ENCODE measurements around the gene ACP1. TPM values are rescaled to one million over a fixed set of nuclear protein-coding genes. Genes with fewer than 3 reads are reported as not detected.

ACP1 gene
- total RNA-seq, 2 experiments from 2014 or later, result 89.7 to 93.2 TPM

DNA sequence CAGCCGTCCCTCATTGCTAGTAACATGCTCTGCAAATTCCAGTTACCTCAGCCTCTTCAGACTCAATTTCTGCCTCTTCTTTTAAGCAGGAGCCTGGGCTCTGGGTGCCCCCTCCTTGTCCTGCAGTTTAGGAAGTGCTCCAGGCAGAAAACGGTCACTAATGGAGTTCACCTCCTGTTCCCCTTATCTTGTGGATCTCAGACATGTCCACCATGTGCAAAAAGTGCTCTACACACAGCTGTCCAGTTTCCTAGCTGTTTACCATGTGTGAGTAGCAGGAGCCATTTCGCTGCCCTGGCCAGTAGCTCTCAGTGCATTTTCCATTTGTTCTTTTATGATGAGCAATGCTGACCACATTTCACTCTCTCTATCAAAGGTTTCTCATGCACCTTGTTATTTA, 5.8 kb upstream of the ACP1 start:
- Mint-ChIP-seq H3K9me3 (peaks cover 7% of the 10 kb centered on the region), H3K27ac (no peak overlapping the region), H3K4me1 (ENCODE audit: low read depth) (peaks cover 13% of the 10 kb centered on the region), H3K27me3 (no peaks in the 10 kb centered on the region), H3K36me3 (ENCODE audit: low read depth) (peaks cover 21% of the 10 kb centered on the region), H3K4me3 (no peak overlapping the region)
- peaks cover 0 to 5% of the 10 kb centered on the region in 2 experiments for H3K9me3 ChIP-seq (ENCODE audit: control insufficient read depth in 1 of 2, insufficient read depth in 1 of 2, low read length in 2 of 2)
- ATAC-seq (ENCODE audit: poor library complexity) (no peak), DNase-seq (no peak)
- no peaks in the 10 kb centered on the region for H3K36me3 ChIP-seq (ENCODE audit: insufficient read depth, low read length)
- H3K27me3 ChIP-seq (ENCODE audit: control insufficient read depth in 1 of 2, insufficient read depth in 2 of 2, low read length in 2 of 2), result no peaks in the 10 kb centered on the region
- ChIA-PET POLR2A (no interaction called here), CTCF (interaction anchor here (1.6 kb wide), 1 partner anchor 12 kb away, joined by 3 read pairs; no protein-coding TSS in a partner anchor)
- no peak overlapping the region for H3K4me3 ChIP-seq (ENCODE audit: low read length)
- peaks cover 10% of the 10 kb centered on the region for H3K4me1 ChIP-seq (ENCODE audit: insufficient read depth, low read length)
- intact Hi-C loops (cut with DNase I, micrococcal nuclease), result no loop called here
- H3K27ac ChIP-seq (ENCODE audit: low read depth in 1 of 2, low read length in 2 of 2), result no peak overlapping the region
- no peak for TF ChIP-seq CTCF (IDR thresholded peaks at IDR 0.05)

GRCh38 chr2:259789-260331, 4.9 kb upstream of the ACP1 start:
- intact Hi-C loops (cut with DNase I, micrococcal nuclease), result loop anchor here (5.0 to 10.0 kb wide), 4 partner anchors 78 to 417 kb away; partner anchors contain the start of gene TMEM18 (in 1 of the 2)
- H3K4me1 ChIP-seq (ENCODE audit: insufficient read depth, low read length), result peaks cover 14% of the 10 kb centered on the region
- ATAC-seq (ENCODE audit: poor library complexity) (no peak), DNase-seq (no peak)
- no peaks in the 10 kb centered on the region for H3K36me3 ChIP-seq (ENCODE audit: insufficient read depth, low read length)
- no peak overlapping the region for H3K27ac ChIP-seq (ENCODE audit: low read depth in 1 of 2, low read length in 2 of 2)
- H3K36me3 Mint-ChIP-seq (ENCODE audit: low read depth), result peaks cover 26% of the 10 kb centered on the region
- ChIA-PET CTCF (interaction anchor here (1.6 kb wide), 1 partner anchor 13 kb away, joined by 3 read pairs; no protein-coding TSS in a partner anchor), POLR2A (no interaction called here)
- H3K4me3 ChIP-seq (ENCODE audit: low read length), result no peak overlapping the region
- no peaks in the 10 kb centered on the region for H3K27me3 ChIP-seq (ENCODE audit: control insufficient read depth in 1 of 2, insufficient read depth in 2 of 2, low read length in 2 of 2)
- H3K9me3 ChIP-seq (ENCODE audit: control insufficient read depth in 1 of 2, insufficient read depth in 1 of 2, low read length in 2 of 2), result peaks cover 0 to 5% of the 10 kb centered on the region in 2 experiments
- H3K27me3 Mint-ChIP-seq, result no peaks in the 10 kb centered on the region
- H3K9me3 Mint-ChIP-seq, result peaks cover 7% of the 10 kb centered on the region
- no peak overlapping the region for H3K27ac Mint-ChIP-seq
- no peak overlapping the region for H3K4me3 Mint-ChIP-seq
- H3K4me1 Mint-ChIP-seq (ENCODE audit: low read depth), result peaks cover 16% of the 10 kb centered on the region
- TF ChIP-seq CTCF (IDR thresholded peaks at IDR 0.05), result no peak

DNA sequence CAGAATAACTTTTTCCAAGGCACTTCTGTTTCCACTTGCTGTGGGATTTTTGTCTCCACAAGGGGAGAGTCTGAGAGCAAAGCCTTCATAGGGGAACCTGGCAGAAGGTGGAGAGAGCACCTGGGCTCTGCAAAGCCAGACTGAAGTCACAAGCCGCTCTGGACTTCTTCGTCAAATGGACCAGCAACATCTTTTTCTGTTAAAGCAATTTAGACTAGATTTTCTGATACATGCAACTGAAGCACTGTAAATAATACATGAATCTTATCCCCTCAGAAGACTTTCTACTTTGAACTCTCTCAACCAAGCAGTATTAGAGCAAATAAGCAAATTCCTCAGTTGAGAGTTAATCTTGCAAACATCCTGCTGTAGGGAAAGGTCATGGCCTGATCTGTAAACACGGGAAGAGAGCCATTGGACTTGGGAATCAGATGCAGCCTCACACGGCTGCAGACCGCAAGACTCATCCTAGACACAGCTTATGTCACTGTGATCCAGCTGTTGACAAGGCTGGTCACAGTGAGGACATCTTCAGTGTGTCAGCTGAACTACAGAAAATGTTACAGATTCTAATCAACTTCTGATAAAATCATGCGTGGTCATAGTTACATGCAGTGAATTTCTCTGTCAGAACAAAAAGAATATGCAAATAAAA, 4.1 kb upstream of the ACP1 start:
- intact Hi-C loops (cut with DNase I, micrococcal nuclease), result loop anchor here (5.0 to 10.0 kb wide), 4 partner anchors 78 to 417 kb away; partner anchors contain the start of gene TMEM18 (in 1 of the 2)
- DNase-seq, result no peak
- no peaks in the 10 kb centered on the region for H3K36me3 ChIP-seq (ENCODE audit: insufficient read depth, low read length)
- ATAC-seq (ENCODE audit: poor library complexity), result no peak
- no peak for TF ChIP-seq CTCF (IDR thresholded peaks at IDR 0.05)
- peaks cover 0 to 5% of the 10 kb centered on the region in 2 experiments for H3K9me3 ChIP-seq (ENCODE audit: control insufficient read depth in 1 of 2, insufficient read depth in 1 of 2, low read length in 2 of 2)
- H3K4me1 Mint-ChIP-seq (ENCODE audit: low read depth), result peaks cover 23% of the 10 kb centered on the region
- H3K27me3 ChIP-seq (ENCODE audit: control insufficient read depth in 1 of 2, insufficient read depth in 2 of 2, low read length in 2 of 2), result no peaks in the 10 kb centered on the region
- POLR2A ChIA-PET, result no interaction called here
- H3K4me3 Mint-ChIP-seq, result peak overlapping the region; percentile 8
- H3K4me3 ChIP-seq (ENCODE audit: low read length), result no peak overlapping the region
- H3K4me1 ChIP-seq (ENCODE audit: insufficient read depth, low read length), result peaks cover 22% of the 10 kb centered on the region
- H3K9me3 Mint-ChIP-seq, result peaks cover 7% of the 10 kb centered on the region
- peaks cover 31% of the 10 kb centered on the region for H3K36me3 Mint-ChIP-seq (ENCODE audit: low read depth)
- H3K27me3 Mint-ChIP-seq, result no peaks in the 10 kb centered on the region
- H3K27ac Mint-ChIP-seq, result no peak overlapping the region
- CTCF ChIA-PET, result interaction anchor here (1.6 kb wide), 1 partner anchor 14 kb away, joined by 3 read pairs; no protein-coding TSS in a partner anchor
- H3K27ac ChIP-seq (ENCODE audit: low read depth in 1 of 2, low read length in 2 of 2), result no peak overlapping the region
